Right ventricle myocardium superior (tissue), 1 donor: ENCODE results near the gene KIRREL3. TPM values are rescaled to one million over a fixed set of nuclear protein-coding genes. Genes with fewer than 3 reads are reported as not detected.

Source experiments
- ATAC-seq: fragments of 200-7000 bp; cut with Tn5 transposase; one replicate; pipeline ENCODE4 v1.9.1; 2020; ENCODE audit warnings: mild to moderate bottlenecking; ENCODE audit not compliant: poor library complexity
- DNase-seq: peaks from one replicate; pipeline ENCODE4 v3.0.0-alpha.2; 2020
- intact Hi-C: fragments of 100-400 bp; cut with DNase I; formaldehyde crosslinking; loops from one replicate; pipeline ENCODE4 v1.11.2; 2022
- total RNA-seq: library from RNA; stranded (reverse); fragmentation: NEBNext Ultra II Directional; extraction: Animal tissue kit (Norgen Biotek cat#: 25700); gene quantifications from one replicate; pipeline ENCODE4 v1.2.1, GENCODE V29; 2021
- donor health status: DM: no; HTN: yes; CAD: no; lungs with severe emphysema.

KIRREL3 gene
- total RNA-seq, 1 donor from 2014 or later: 0.08 TPM

- intact Hi-C loops: no loop called here
- peak; percentile 27 for ATAC-seq
- DNase-seq: peak; percentile 54
Observed at GRCh38 chr11:126891556-126892217, 108.9 kb downstream of the KIRREL3 start.

- intact Hi-C loops: no loop called here
- ATAC-seq (no peak), DNase-seq (no peak)
Observed at GRCh38 chr11:126890561-126890960, 110.0 kb downstream of the KIRREL3 start.

DNA sequence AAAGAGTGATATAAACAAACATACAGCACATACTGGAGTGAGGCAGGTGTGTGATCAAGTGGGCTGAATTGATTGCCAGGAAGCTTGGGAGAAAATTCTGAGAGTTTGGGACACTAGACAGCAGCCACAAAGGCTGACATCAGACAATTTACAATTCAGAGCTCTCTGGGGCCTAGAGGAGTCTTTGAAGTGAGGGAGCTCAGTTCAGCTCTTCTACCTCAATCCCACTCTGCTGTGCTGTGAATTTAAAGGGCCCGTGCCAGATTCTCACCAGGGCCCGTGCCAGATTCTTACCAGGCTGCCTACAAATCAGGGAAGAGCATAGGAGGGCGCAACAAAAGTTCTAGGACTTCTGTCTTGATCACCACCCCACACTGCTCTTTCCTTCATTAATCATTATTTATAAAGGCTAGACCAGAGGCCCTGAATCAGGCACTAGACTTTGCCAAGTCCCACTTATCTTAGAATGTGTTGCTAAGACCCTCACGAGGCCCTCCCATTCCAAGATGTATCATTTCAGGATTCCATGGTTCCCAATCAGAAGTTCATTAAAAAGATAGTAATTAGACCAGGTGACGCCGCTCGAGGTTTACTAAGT, 112.4 kb downstream of the KIRREL3 start:
- no peak for ATAC-seq
- intact Hi-C loops: no loop called here
- no peak for DNase-seq

DNA sequence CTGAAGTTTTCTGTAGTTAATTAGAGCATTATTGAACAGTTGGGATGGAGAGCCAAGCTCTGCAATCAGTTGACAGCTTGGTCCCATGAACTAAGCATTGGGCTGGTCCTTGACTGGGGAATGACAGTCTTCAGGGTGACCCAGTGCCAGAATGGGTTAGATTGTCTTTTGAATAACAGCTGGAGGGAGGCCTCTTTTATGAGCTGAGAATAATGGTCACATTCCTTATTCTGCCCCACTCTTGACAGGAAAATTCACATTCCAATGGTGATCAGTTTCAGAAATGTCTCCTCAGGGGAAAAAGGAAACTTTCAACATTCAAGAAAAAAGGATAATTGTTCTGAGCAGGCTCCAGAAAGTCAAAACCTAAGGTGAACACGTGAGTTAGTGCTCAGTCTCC, 113.9 kb downstream of the KIRREL3 start:
- no peak for ATAC-seq
- intact Hi-C loops: no loop called here
- no peak for DNase-seq

DNA sequence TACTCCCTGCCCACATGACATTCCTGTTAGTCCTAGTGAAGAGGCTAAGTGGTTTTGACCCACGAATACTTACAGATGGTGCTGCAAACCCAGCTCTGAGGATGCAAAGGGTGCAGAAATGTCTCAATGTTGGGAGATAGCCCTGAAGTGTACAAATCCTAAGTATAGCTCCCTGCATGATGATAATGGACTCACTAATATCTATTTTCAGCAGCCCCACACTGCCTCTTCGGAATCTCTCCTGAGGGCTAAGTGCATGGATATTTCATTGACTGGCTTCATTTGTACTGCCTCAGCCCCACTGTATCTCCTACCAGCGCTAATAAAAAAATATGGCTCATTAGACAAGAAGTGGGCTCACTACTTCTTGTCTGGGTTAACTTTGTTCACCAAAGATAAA, 114.5 kb downstream of the KIRREL3 start:
- DNase-seq (no peak), ATAC-seq (no peak)
- intact Hi-C loops: no loop called here

- DNase-seq: no peak
Observed at GRCh38 chr11:126884594-126884993, 116.0 kb downstream of the KIRREL3 start.

GRCh38 chr11:126884192-126884591, 116.4 kb downstream of the KIRREL3 start:
- intact Hi-C loops: no loop called here
- ATAC-seq: no peak
- DNase-seq: no peak

More at GRCh38 chr11:126884594-126884993, 116.0 kb downstream of the KIRREL3 start:
- ATAC-seq: no peak
- intact Hi-C loops: no loop called here

DNA sequence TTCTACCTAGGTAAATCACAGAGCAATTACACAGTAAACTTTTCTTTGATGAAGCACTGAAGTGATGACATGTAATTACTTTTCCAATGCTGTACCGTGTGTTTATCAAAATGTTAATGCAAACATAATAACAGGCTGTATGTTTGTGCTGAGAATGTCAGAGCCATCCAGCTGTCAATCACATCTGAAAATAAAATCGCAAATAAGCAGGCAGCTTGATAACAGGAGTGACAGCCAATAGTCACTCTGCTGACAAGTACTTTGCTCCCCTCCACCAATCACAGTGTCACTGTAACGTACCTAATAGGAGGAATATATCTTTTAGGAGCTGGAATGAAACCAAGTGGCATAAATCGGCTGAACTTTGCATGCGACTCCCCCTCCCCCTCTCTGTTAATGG, 119.7 kb downstream of the KIRREL3 start:
- intact Hi-C loops: no loop called here
- DNase-seq (no peak), ATAC-seq (no peak)

- no peak for DNase-seq
- no peak for ATAC-seq
- intact Hi-C loops: no loop called here
Observed at GRCh38 chr11:126879516-126879915, 121.1 kb downstream of the KIRREL3 start.

- DNase-seq (no peak), ATAC-seq (no peak)
- intact Hi-C loops: no loop called here
Observed at GRCh38 chr11:126878913-126879482, 121.6 kb downstream of the KIRREL3 start.

- no peak for ATAC-seq
- intact Hi-C loops: no loop called here
- no peak for DNase-seq
Observed at GRCh38 chr11:126874831-126875230, 125.7 kb downstream of the KIRREL3 start.

DNA sequence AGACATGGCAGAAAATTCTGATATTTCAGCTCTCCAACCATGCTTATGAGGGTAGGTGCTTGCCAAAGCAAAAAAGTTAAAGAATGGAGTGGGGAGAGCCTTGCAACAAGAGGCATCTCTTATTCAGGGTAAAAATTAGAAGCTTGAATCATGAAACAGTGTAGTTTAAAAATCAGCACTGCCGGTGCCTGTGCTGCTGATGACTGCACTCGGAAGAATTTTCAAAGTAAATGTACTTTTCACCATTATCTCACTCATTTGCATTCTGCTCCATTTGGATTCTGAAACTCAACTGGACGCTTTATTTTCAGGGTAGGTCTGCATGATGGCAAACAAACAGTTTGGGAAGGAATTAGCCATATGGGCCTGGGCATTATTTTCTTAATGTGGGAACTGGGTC, 126.3 kb downstream of the KIRREL3 start:
- intact Hi-C loops: no loop called here
- no peak for DNase-seq
- ATAC-seq: no peak

DNA sequence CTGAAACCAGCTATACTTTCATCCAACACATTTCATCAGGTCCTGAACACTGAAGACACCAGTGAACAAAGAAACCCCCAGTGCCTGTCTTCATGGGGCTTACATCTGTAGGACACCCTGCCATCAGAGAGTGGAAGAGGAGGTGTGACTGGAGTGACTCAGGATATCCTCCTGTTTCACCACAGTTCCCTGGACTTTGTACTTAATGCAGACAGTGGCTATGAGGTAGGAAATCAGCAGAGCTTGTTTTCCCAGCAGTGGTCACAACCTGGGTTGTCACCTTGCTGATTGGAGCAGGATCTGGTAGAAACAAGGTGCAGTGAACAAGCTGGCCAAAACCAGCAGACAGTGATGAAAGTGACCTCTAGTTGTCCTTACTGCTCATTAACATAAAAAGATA, 128.8 kb downstream of the KIRREL3 start:
- intact Hi-C loops: no loop called here
- DNase-seq: no peak
- no peak for ATAC-seq

DNA sequence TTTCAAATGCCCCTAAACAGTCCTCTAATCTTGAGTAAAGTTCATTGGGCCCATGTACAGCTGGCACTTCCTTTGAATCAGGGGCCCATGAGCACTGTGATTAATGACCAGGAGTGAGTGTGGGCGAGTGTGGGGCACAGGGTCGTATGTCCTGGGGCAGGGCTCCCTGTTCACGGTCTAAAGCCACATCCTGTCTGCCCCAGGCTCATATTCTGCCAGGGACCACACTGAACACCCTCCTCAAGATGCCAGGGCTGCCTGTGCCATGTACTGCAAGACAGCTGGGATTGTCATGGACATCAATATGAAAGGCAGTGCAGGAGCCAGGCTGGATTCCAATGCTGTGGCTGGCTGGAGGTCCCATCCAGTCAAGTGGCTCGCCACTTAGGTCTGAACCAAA, 130.5 kb downstream of the KIRREL3 start:
- intact Hi-C loops: no loop called here
- no peak for ATAC-seq

GRCh38 chr11:126868741-126869140, 131.8 kb downstream of the KIRREL3 start:
- no peak for ATAC-seq

More for the DNA sequence above, 130.5 kb downstream of the KIRREL3 start:
- DNase-seq: no peak

DNA sequence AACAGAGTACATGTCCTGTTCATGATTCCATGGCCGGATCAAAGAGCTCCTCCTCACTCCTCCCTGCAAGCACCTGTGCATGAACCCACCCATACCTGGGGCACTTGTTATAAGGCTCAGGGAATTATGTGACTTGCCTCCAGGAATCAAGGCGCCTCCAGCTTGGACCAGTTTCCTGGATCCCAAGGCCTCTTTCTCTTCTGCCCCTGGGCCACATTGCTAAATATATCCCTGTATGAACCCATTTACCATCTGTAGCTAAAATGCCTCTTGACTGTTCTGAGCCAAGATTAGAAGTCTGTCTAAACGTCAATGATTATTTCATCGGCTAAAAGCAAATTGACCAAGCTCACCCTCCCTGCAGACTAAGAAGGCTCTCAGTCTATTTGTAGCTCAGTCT, 135.6 kb downstream of the KIRREL3 start:
- intact Hi-C loops: no loop called here
- ATAC-seq (no peak), DNase-seq (no peak)

More at GRCh38 chr11:126868741-126869140, 131.8 kb downstream of the KIRREL3 start:
- intact Hi-C loops: no loop called here
- no peak for DNase-seq

GRCh38 chr11:126863294-126863997, 137.1 kb downstream of the KIRREL3 start:
- intact Hi-C loops: no loop called here
- DNase-seq (no peak), ATAC-seq (no peak)

DNA sequence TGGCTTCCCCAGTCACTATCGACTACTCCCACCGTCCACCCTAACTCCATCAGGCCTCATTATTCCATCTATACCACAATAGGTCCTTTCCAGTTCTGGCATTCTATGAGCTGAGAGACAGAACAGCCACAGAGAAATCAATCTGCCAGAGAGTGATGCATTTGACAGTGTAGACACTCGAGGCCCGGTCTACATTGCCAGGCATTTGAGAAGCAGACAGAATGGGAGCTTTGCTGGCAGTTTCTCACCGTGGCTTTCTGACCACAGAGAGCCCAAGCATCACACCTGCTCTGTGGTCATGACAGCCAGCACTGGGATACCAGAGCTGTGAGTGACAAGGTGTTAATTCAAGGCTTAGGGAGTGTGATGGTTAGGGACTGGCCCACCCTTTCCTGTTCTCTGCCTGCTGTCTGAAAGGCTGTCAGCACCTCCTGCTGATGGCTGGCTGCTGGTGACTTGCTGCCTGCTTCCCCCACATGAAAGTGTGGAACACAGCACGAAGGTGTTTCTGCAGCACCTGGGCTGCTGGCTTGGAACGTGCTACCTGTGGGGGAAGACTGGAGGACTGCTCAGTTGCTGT, 137.8 kb downstream of the KIRREL3 start:
- intact Hi-C loops: no loop called here
- DNase-seq (no peak), ATAC-seq (no peak)

DNA sequence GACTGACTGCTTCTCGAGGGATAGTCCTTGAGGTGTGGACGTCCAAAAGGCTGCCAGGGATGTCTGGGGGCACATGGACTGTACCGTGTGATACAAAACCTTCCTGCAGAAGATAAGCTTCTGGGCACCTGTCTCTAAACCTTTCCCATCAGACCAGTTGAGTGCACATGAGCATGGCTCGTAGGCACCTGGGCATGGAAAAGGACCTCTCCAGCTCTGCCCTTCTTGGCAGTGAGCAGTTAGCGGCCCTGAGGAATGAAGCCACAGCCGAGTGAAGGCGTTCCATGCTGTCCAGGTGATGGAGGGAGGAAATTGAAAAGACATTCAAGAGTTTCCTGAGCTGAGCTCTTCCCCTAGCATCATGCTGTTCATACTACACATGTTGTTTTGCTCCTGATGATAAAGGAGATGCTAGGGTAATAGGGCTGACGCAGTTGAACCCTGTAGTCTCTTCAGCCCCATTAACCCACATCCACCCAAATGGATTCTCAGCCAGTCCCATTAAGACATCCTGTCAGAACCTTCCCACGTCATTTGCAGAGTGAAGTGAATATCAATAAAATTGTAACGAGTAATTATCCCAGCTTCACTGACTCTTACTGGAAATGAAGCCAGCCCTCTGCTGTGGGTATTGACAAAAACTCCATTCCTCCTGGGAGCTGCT, 138.6 kb downstream of the KIRREL3 start:
- no peak for ATAC-seq
- intact Hi-C loops: no loop called here
- DNase-seq: no peak
